Activated CD4-positive, alpha-beta T cell treated with anti-CD3 and anti-CD28 coated beads for 36 hours (primary cell): ENCODE data around the gene C1orf50. TPM values are rescaled to one million over a fixed set of nuclear protein-coding genes. Genes with fewer than 3 reads are reported as not detected.
A peak's percentile ranks its signal among the peaks of the same experiment; 100 is the strongest.

Source experiments
- ATAC-seq: fragments of 200-7000 bp; cut with Tn5 transposase; one replicate; pipeline ENCODE4 v1.10.0; 2021; ENCODE audit warnings: mild to moderate bottlenecking, moderate library complexity
- CTCF ChIA-PET: fragments of 350-600 bp; sonication (Branson Sonifier 250); formaldehyde crosslinking; loops from one replicate; lab custom pipeline; 2021; ENCODE audit warnings: antibody characterized with exemption; lab: Charles Lee
- POLR2A ChIA-PET: fragments of 350-600 bp; sonication (Branson Sonifier 250); formaldehyde crosslinking; loops from one replicate; lab custom pipeline; 2021; ENCODE audit warnings: antibody characterized with exemption, inconsistent platforms; lab: Charles Lee
- DNase-seq: peaks from one replicate; pipeline ENCODE4 v3.0.0-alpha.2; 2020
- H3K27ac Mint-ChIP-seq: one replicate; pipeline ENCODE4 v1.8.0; 2021; ENCODE audit warnings: mixed read lengths
- H3K27me3 Mint-ChIP-seq: one replicate; pipeline ENCODE4 v1.8.0; 2021; ENCODE audit warnings: mixed read lengths
- H3K36me3 Mint-ChIP-seq: one replicate; pipeline ENCODE4 v1.8.0; 2021; ENCODE audit warnings: low read depth, mixed read lengths
- H3K4me1 Mint-ChIP-seq: one replicate; pipeline ENCODE4 v1.8.0; 2021; ENCODE audit warnings: mixed read lengths
- H3K4me3 Mint-ChIP-seq: one replicate; pipeline ENCODE4 v1.8.0; 2021; ENCODE audit warnings: mild to moderate bottlenecking, moderate library complexity, mixed read lengths
- H3K9me3 Mint-ChIP-seq: one replicate; pipeline ENCODE4 v1.8.0; 2021; ENCODE audit warnings: low read depth, mixed read lengths
- intact Hi-C, 2 experiments: fragments of 100-400 bp; cut with DNase I in 1 of 2; cut with micrococcal nuclease in 1 of 2; formaldehyde crosslinking; loops; one replicate each; pipeline versions ENCODE4 v1.14.2 to v1.15.1; 2022 to 2024; cut with DNase I, micrococcal nuclease
- total RNA-seq, 2 experiments: library from RNA; stranded (reverse); gene quantifications; one replicate each; pipeline ENCODE4 v1.2.3, GENCODE V29; 2021

C1orf50 gene
- total RNA-seq, 2 experiments from 2014 or later: 4.0 to 8.0 TPM

DNA sequence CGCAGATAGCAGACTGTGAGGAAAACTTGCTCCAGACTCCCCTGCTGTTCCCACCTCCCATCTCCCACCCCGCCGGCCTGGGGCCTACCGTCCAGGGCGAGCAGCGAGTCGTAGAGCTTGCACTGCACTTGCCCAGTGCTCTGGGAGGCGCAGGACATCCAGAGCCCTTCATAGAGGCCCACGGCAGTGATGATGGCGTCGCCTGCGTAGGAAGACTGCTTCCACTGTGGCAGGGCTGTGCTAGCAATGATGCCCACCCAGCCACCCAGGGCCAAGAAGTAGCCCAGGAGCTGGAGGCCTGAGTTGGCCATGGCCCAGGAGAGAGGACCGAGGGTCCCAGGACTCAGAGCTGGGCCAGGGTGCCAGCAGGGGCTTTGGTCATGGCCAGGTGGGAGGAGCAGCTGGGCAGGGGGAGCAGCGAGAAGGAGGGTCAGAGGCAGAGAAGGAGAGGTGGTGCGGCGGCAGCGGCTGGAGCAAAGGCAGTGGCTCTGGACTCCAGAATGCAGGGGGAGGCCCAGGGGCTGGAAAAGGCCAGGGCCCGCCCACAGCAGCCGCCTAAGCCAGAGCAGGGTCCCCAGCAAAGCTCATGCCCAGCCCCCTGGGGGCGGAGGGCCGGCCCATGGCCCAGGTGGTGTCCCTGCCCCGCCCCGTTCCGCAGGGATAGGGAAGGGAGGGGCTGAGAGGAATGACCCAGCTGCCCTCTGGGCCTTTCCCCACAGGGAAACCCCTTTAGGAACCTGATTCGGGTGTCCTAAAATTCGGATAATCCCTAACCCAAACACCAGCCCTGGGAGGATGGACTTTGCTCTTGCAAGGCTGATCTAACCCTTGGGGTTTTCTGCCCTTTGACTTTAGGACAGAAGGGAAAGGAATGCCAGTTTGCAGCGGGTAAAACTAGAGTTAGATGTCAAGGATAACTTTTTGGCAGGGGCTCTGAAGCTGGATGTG lies 27.0 kb upstream of the C1orf50 start, which contains the start of gene CLDN19:
Gene CLDN19, minus strand, starts transcription at position 484 of the 948 bp plus-strand sequence. Its CDS starts 173 bp downstream, at position 311.
- Mint-ChIP-seq H3K27me3 (no peaks in the 10 kb centered on the region), H3K4me1 (peaks cover 7% of the 10 kb centered on the region), H3K36me3 (no peaks in the 10 kb centered on the region), H3K27ac (no peak within 1 kb of the TSS), H3K4me3 (no peak within 1 kb of the TSS), H3K9me3 (no peaks in the 10 kb centered on the region)
- POLR2A ChIA-PET: no interaction called here
- DNase-seq (no peak), ATAC-seq (no peak)
- CTCF ChIA-PET: interaction anchor here (0.6 kb wide), 1 partner anchor 731 kb away, joined by 3 read pairs; no protein-coding TSS in a partner anchor
- intact Hi-C loops: loop anchor here in 1 of 2 experiments (10.0 kb wide), 1 partner anchor 565 kb away; no protein-coding TSS in a partner anchor

DNA sequence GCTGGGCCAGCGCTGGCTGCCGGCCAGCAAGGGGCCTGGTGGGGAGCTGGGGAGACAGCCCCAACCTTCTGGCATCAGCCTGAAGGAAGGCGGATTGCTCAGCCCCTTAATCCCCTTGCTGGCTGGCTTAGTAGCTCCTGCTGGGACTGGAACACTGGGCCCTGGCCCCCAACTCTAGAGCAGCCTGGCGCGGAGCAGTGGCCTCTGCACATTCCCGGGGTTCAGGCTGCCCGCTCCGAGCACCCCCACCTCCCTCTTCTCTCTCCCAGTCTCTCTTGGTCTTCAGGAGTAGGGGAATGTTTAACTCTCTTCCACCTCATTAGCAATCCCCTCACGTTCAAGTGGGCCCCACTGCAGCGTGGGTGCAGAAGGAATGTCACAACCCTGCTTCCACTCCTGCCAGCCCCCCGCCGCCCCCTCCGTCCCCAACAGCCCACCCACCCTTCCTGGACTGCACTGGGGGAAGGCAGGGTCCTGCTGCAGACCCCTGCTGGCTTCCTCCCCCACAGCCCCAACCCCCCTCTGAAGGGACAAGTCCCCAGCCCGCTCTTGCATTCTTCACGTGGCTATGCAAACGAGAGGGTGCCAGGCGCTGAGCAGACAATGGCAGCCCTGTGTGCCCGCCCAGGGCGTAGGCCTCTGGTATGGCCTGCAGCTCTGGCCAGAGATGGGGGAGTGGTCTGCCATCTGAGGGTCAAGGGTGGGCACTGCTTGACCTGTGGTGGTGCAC lies 26.0 kb upstream of the C1orf50 start:
- intact Hi-C loops: no loop called here
- Mint-ChIP-seq H3K27ac (no peak overlapping the region), H3K9me3 (no peaks in the 10 kb centered on the region), H3K36me3 (no peaks in the 10 kb centered on the region), H3K27me3 (no peaks in the 10 kb centered on the region), H3K4me3 (no peak overlapping the region), H3K4me1 (peaks cover 7% of the 10 kb centered on the region)
- CTCF ChIA-PET: no interaction called here
- DNase-seq: no peak
- no peak for ATAC-seq
- POLR2A ChIA-PET: no interaction called here

DNA sequence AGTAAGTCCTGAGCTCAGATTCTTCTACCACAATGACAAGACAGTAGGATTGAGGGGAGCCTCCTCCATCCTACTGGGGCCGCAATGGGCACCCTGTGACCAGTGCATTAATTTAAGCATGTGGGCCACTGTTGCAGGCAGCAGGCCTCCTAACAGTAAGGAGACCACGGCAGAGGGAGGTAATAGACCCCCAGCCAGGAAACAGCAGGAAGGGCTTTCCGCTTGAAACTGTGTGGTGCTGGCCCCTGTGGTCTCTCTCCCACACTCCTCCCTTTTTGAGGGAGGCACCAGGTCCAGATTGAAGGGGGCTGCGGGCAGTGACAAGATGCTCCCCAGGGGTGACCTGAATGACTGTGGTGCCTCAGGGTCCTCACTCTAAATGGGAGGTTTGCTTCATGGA lies 25.3 kb upstream of the C1orf50 start:
- ATAC-seq: no peak
- Mint-ChIP-seq H3K4me3 (no peak overlapping the region), H3K27ac (no peak overlapping the region), H3K36me3 (peaks cover 2% of the 10 kb centered on the region), H3K4me1 (peaks cover 7% of the 10 kb centered on the region), H3K9me3 (no peaks in the 10 kb centered on the region), H3K27me3 (no peaks in the 10 kb centered on the region)
- intact Hi-C loops: no loop called here
- ChIA-PET CTCF (no interaction called here), POLR2A (no interaction called here)
- DNase-seq: no peak

DNA sequence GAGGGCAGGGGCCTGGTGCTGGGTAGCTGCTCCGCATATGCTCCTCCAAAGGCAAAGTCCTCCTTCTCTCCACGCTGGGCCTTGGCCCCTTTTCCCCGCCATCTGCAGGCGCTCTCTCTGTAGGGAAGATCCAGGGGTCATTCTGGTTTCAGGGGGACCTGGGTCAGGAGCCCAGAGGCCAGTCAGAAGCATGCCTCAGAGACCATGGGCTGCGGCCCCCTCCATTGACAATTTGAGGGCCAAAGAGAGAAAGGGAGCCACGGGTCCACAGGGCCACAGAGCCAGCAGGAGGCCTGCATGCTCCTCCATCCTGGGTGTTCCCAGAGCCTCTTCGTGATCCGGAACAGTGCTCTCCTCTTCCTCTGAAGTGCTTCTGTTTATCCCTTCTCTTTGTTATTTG lies 24.9 kb upstream of the C1orf50 start:
- Mint-ChIP-seq H3K4me3 (no peak overlapping the region), H3K4me1 (peaks cover 3% of the 10 kb centered on the region), H3K27ac (no peak overlapping the region), H3K9me3 (no peaks in the 10 kb centered on the region), H3K27me3 (no peaks in the 10 kb centered on the region), H3K36me3 (peaks cover 4% of the 10 kb centered on the region)
- POLR2A ChIA-PET: no interaction called here
- CTCF ChIA-PET: no interaction called here
- intact Hi-C loops: no loop called here
- ATAC-seq (no peak), DNase-seq (no peak)

DNA sequence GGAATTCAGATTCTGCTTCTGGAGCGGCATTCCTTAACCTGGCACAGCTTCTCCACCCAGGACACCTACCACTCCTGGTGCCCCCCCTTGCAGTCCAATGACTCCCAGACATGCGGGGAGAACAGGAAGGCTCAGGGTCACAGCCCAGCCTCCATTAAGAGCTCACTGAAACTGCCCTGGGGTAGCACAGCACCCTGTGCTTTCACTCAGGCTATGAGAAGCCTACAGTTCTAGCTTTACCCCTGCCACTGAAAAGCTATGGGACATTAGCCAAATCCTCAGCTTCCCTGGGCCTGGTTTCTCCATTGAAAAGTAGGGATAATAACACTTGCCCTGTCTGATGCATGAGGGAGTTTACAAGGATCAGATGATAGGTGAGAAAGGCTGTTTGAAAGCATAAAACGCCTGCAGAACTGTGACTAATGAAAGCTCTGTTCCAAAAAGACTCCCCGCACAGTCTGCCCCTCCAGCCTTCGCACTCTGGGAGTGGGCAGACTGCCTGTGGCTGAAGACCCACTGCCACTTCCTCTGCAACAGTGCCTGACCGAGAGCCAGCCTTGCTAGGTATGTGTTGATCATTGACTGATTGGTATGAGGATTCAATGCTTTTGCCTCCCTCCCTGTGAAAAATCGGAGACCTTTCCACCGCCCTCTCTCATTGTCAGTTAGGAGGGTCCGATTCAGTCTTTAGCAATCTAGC lies 24.3 kb upstream of the C1orf50 start:
- Mint-ChIP-seq H3K27ac (no peak overlapping the region), H3K9me3 (no peaks in the 10 kb centered on the region), H3K36me3 (peaks cover 4% of the 10 kb centered on the region), H3K27me3 (no peaks in the 10 kb centered on the region), H3K4me3 (no peak overlapping the region), H3K4me1 (no peaks in the 10 kb centered on the region)
- intact Hi-C loops: no loop called here
- ATAC-seq (no peak), DNase-seq (no peak)
- ChIA-PET CTCF (interaction anchor here (0.5 to 0.7 kb wide), 2 partner anchors 34 to 40 kb away, joined by 4 read pairs; no protein-coding TSS in a partner anchor), POLR2A (no interaction called here)

DNA sequence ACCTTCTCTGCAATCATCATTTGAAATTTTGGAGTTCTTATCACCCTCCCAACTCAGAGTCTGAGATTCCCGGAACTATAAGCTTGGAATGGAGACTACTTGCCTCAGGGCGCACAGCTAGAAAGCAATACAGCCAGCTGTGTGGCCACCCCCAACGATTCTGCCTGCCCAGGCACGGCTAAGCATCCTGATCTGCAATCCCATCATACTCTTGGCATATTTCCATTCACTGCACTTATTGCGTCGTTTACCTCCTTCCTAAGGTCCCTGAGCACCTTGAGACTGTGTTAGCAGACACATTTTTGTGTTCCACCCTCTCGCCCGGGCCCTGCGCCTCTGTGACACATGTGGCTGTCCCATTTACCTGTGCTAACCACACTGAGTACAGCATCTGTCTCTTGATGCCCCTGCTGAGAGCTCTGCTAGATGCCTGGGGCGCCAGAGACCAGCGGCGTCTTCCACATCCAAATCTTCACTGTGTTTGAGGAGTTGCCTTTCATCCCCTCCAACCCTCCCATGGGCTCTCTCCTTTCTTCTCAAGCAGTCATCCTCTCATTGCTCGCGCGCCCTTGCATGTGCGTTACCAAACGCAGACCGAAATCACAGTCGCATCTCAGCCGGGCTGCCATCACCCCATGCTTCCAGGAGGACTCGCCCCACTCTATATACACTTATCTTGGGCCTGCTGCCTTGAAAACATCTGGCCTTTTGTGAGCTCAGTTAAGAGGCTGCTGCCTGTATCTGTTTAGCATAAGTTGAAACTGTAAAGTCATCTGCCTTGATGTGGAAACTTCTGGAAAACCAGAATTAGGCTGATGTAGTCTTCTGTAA lies 23.5 kb upstream of the C1orf50 start:
- intact Hi-C loops: no loop called here
- Mint-ChIP-seq H3K36me3 (peaks cover 8% of the 10 kb centered on the region), H3K27ac (no peak overlapping the region), H3K4me3 (no peak overlapping the region), H3K9me3 (no peaks in the 10 kb centered on the region), H3K4me1 (no peaks in the 10 kb centered on the region), H3K27me3 (no peaks in the 10 kb centered on the region)
- CTCF ChIA-PET: interaction anchor here (0.7 to 1.0 kb wide), 2 partner anchors 23 to 39 kb away, joined by 3 to 4 read pairs; partner anchors contain the start of genes C1orf50 and P3H1
- POLR2A ChIA-PET: no interaction called here
- no peak for ATAC-seq
- no peak for DNase-seq

DNA sequence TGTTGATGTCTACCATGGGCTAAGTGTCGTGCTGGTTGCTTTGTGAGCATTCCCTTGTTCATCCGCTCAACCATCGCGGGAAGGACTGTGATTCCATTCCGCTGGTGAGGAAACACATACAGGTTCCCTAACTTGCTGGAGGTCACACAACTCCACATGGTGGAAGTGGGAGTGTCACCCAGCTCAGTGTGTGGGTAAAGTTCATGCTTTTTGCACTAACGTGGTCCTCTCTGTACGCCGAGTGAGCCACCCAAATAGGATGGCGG lies 23.0 kb upstream of the C1orf50 start:
- POLR2A ChIA-PET: no interaction called here
- peaks cover 9% of the 10 kb centered on the region for H3K36me3 Mint-ChIP-seq
- DNase-seq: no peak
- ATAC-seq: no peak
- intact Hi-C loops: no loop called here
- H3K4me1 Mint-ChIP-seq: no peaks in the 10 kb centered on the region
- no peak overlapping the region for H3K4me3 Mint-ChIP-seq
- CTCF ChIA-PET: interaction anchor here (1.0 kb wide), 1 partner anchor 23 kb away, joined by 3 read pairs; the partner anchor contains the start of genes C1orf50 and P3H1
- H3K9me3 Mint-ChIP-seq: no peaks in the 10 kb centered on the region
- H3K27ac Mint-ChIP-seq: no peak overlapping the region
- H3K27me3 Mint-ChIP-seq: no peaks in the 10 kb centered on the region

DNA sequence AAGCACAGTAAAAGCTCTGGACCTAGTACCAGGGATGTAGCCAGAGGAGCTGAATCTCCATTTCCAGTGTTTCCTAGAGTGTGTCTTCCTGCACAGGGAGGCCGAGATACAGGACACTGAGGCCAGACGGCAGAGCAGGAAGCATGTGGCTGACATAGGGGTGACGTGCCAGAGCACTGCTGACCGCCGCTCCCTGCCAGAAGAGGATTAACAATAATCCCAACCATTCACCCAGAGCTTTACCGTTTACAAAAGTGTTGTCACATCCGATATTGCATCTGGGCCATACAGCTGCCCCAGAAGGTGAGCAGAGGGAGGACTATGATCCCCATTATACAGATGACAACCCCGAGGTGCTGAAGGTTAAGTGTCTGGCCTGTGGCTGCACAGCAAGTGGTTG lies 21.2 kb upstream of the C1orf50 start:
- Mint-ChIP-seq H3K9me3 (no peaks in the 10 kb centered on the region), H3K36me3 (peaks cover 22% of the 10 kb centered on the region), H3K27ac (no peak overlapping the region), H3K27me3 (no peaks in the 10 kb centered on the region), H3K4me3 (no peak overlapping the region), H3K4me1 (no peaks in the 10 kb centered on the region)
- ChIA-PET POLR2A (interaction anchor here (0.6 kb wide), 1 partner anchor 21 kb away, joined by 3 read pairs; the partner anchor contains the start of genes C1orf50 and P3H1), CTCF (interaction anchor here (1.1 kb wide), 1 partner anchor 170 kb away, joined by 4 read pairs; no protein-coding TSS in a partner anchor)
- ATAC-seq (no peak), DNase-seq (no peak)
- intact Hi-C loops: loop anchor here (5.0 kb wide), 2 partner anchors 169 to 404 kb away; no protein-coding TSS in a partner anchor

DNA sequence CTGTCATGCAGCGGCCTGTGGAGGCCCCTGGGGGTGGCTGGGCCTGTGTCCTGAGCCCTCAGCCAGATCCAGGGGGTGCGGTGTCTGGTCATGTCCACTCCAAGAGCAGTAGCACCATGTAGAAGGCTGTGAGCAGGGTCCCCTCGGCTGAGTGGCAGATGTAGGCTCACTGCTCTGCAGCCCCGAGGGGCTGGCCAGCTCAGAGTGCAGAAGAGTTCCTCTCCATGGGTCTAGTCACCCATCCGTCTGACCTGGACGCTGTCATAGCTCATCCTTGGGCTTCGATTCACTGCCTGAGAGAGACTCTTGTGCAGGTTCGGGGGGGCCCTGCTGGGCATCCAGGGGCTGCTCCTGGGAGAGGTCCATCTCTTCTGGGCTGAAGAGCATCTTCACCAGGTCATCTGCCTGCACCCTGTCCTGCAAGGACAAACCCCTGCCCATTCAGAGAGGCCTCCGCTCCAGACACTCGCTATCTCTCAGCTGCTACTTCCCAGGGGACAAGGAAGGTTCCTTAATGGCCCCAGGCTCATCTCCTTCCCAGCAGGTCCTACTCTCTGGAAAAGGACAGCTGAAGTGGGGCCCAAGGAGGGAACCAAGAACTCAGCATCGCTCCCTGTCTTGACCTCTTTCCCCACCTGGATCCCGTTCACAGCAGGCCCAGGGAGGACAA lies 20.5 kb upstream of the C1orf50 start:
- CTCF ChIA-PET: interaction anchor here (1.0 to 1.1 kb wide), 2 partner anchors 168 to 171 kb away, joined by 4 to 6 read pairs; no protein-coding TSS in a partner anchor
- no peaks in the 10 kb centered on the region for H3K4me1 Mint-ChIP-seq

DNA sequence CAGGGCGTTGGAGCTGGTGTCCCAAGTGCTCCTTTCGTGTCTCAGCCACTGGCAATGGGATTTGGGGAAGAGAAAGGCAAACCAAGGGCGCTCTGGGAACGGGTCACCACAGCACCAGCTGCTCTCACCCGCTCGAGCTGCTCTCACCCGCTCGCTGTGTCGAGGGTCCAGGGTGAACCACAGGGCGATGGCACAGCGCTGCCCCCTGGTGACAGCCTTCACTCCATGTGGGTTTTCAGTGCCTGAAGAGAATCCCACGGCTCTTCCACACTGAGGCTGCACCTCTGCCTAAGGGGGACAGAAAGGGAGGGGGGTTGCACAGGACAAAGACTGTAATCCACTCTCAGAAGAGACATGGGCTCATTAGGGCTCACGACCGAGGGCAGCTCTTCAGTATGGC lies 19.9 kb upstream of the C1orf50 start:
- ChIA-PET CTCF (interaction anchor here (1.0 to 1.1 kb wide), 3 partner anchors 8 to 172 kb away, joined by 3 to 6 read pairs (median 4); no protein-coding TSS in a partner anchor), POLR2A (no interaction called here)
- H3K9me3 Mint-ChIP-seq: no peaks in the 10 kb centered on the region
- DNase-seq: peak; percentile 67
- H3K27ac Mint-ChIP-seq: no peak overlapping the region
- no peaks in the 10 kb centered on the region for H3K4me1 Mint-ChIP-seq
- peaks cover 29% of the 10 kb centered on the region for H3K36me3 Mint-ChIP-seq
- H3K27me3 Mint-ChIP-seq: no peaks in the 10 kb centered on the region
- intact Hi-C loops: loop anchor here (1.0 to 5.0 kb wide), 4 partner anchors 169 to 600 kb away; no protein-coding TSS in a partner anchor
- ATAC-seq: peak; percentile 39
- no peak overlapping the region for H3K4me3 Mint-ChIP-seq

More for the DNA sequence above, 20.5 kb upstream of the C1orf50 start:
- no peaks in the 10 kb centered on the region for H3K27me3 Mint-ChIP-seq
- intact Hi-C loops: loop anchor here (1.0 to 5.0 kb wide), 4 partner anchors 168 to 599 kb away; no protein-coding TSS in a partner anchor
- no peak overlapping the region for H3K4me3 Mint-ChIP-seq
- ATAC-seq (no peak), DNase-seq (no peak)
- H3K27ac Mint-ChIP-seq: no peak overlapping the region
- H3K36me3 Mint-ChIP-seq: peaks cover 23% of the 10 kb centered on the region
- H3K9me3 Mint-ChIP-seq: no peaks in the 10 kb centered on the region
- POLR2A ChIA-PET: no interaction called here
